WTC11 (cell line): ENCODE data around the gene CGNL1. TPM values are rescaled to one million over a fixed set of nuclear protein-coding genes. Genes with fewer than 3 reads are reported as not detected.

Experiments
- ATAC-seq: fragments of 200-7000 bp; cut with Tn5 transposase; 2 replicates; pipeline ENCODE4 v1.10.0; 2021; ENCODE audit warnings: mild to moderate bottlenecking, moderate library complexity
- CTCF ChIA-PET: fragments of 300-600 bp; sonication (Branson Sonifier 250); formaldehyde crosslinking; loops from one replicate; lab custom pipeline; 2021; ENCODE audit warnings: antibody characterized with exemption; lab: Charles Lee
- POLR2A ChIA-PET: fragments of 350-600 bp; sonication (Branson Sonifier 250); formaldehyde crosslinking; loops from one replicate; lab custom pipeline; 2021; ENCODE audit warnings: antibody characterized with exemption; lab: Charles Lee
- DNase-seq: peaks from one replicate; pipeline ENCODE4 v3.0.0; 2021; ENCODE audit warnings: low spot score
- H3K27ac Mint-ChIP-seq: 2 replicates; pipeline ENCODE4 v1.8.0; 2021; ENCODE audit warnings: mixed read lengths
- H3K27me3 Mint-ChIP-seq: 2 replicates; pipeline ENCODE4 v1.8.0; 2021; ENCODE audit warnings: low read depth, mild to moderate bottlenecking, moderate library complexity, mixed read lengths
- H3K36me3 Mint-ChIP-seq: 2 replicates; pipeline ENCODE4 v1.8.0; 2021; ENCODE audit warnings: mixed read lengths
- H3K4me1 Mint-ChIP-seq: 2 replicates; pipeline ENCODE4 v1.8.0; 2022; ENCODE audit warnings: mixed read lengths
- H3K4me3 Mint-ChIP-seq: 2 replicates; pipeline ENCODE4 v1.8.0; 2021; ENCODE audit warnings: mild to moderate bottlenecking, moderate library complexity, mixed read lengths
- H3K9me3 Mint-ChIP-seq: 2 replicates; pipeline ENCODE4 v1.8.0; 2021; ENCODE audit warnings: mixed read lengths
- ATF3 ChIP-seq: sonication (generic); formaldehyde crosslinking; conservative IDR thresholded peaks from 2 replicates; pipeline ENCODE4 v1.8.1; 2022; ENCODE audit warnings: mild to moderate bottlenecking, missing genetic modification reagents
- E2F1 ChIP-seq: sonication (generic); formaldehyde crosslinking; IDR thresholded peaks from 2 replicates; pipeline ENCODE4 v1.8.0; 2022; ENCODE audit warnings: mild to moderate bottlenecking, missing genetic modification reagents
- ESRRA ChIP-seq: sonication (generic); formaldehyde crosslinking; IDR thresholded peaks from 2 replicates; pipeline ENCODE4 v1.8.1; 2022; ENCODE audit warnings: mild to moderate bottlenecking, missing genetic modification reagents, borderline replicate concordance
- FOXK1 ChIP-seq: sonication (generic); formaldehyde crosslinking; IDR thresholded peaks from 2 replicates; pipeline ENCODE4 v1.8.0; 2022; ENCODE audit warnings: mild to moderate bottlenecking, moderate library complexity, missing genetic modification reagents
- FOXP1 ChIP-seq: sonication (generic); formaldehyde crosslinking; IDR thresholded peaks from 2 replicates; pipeline ENCODE4 v1.8.0; 2022; ENCODE audit warnings: missing genetic modification reagents, mild to moderate bottlenecking, moderate library complexity, borderline replicate concordance
- GRHL2 ChIP-seq: fragments of 250-450 bp; sonication (Bioruptor Pico); IDR thresholded peaks from 2 replicates; pipeline ENCODE4 v1.8.0; 2022; ENCODE audit warnings: mild to moderate bottlenecking, moderate library complexity; ENCODE audit not compliant: insufficient replicate concordance, severe bottlenecking
- HMGXB4 ChIP-seq: sonication (generic); formaldehyde crosslinking; IDR thresholded peaks from 2 replicates; pipeline ENCODE4 v1.8.1; 2023; ENCODE audit warnings: mild to moderate bottlenecking, moderate library complexity, missing genetic modification reagents
- IRF1 ChIP-seq: sonication (generic); formaldehyde crosslinking; IDR thresholded peaks from 2 replicates; pipeline ENCODE4 v1.8.0; 2023; ENCODE audit warnings: missing genetic modification reagents
- KAT7 ChIP-seq: sonication (generic); formaldehyde crosslinking; IDR thresholded peaks from 2 replicates; pipeline ENCODE4 v1.8.1; 2023; ENCODE audit warnings: missing genetic modification reagents, mild to moderate bottlenecking, borderline replicate concordance
- MAX ChIP-seq: sonication (generic); formaldehyde crosslinking; IDR thresholded peaks from 2 replicates; pipeline ENCODE4 v1.8.0; 2022; ENCODE audit warnings: mild to moderate bottlenecking, missing genetic modification reagents
- MXD4 ChIP-seq: fragments of 250-450 bp; sonication (Bioruptor Pico); IDR thresholded peaks from 2 replicates; pipeline ENCODE4 v1.8.0; 2021; ENCODE audit warnings: mild to moderate bottlenecking, moderate library complexity, borderline replicate concordance
- NR1H2 ChIP-seq: sonication (generic); formaldehyde crosslinking; IDR thresholded peaks from 2 replicates; pipeline ENCODE4 v1.9.0; 2021; ENCODE audit warnings: mild to moderate bottlenecking, moderate library complexity, missing genetic modification reagents
- NR2C2 ChIP-seq: sonication (generic); formaldehyde crosslinking; IDR thresholded peaks from 2 replicates; pipeline ENCODE4 v1.8.0; 2022; ENCODE audit warnings: mild to moderate bottlenecking, missing genetic modification reagents
- OVOL2 ChIP-seq: fragments of 250-450 bp; sonication (Bioruptor Pico); IDR thresholded peaks from 2 replicates; pipeline ENCODE4 v1.9.0; 2021; ENCODE audit warnings: mild to moderate bottlenecking, borderline replicate concordance
- RELA ChIP-seq: sonication (generic); formaldehyde crosslinking; IDR thresholded peaks from 2 replicates; pipeline ENCODE4 v1.8.1; 2022; ENCODE audit warnings: missing genetic modification reagents, mild to moderate bottlenecking, borderline replicate concordance
- SMAD3 ChIP-seq: sonication (generic); formaldehyde crosslinking; IDR thresholded peaks from 2 replicates; pipeline ENCODE4 v1.8.0; 2022; ENCODE audit warnings: missing genetic modification reagents, mild to moderate bottlenecking, borderline replicate concordance
- SMAD4 ChIP-seq: sonication (generic); formaldehyde crosslinking; IDR thresholded peaks from 2 replicates; pipeline ENCODE4 v1.8.0; 2022; ENCODE audit warnings: mild to moderate bottlenecking, missing genetic modification reagents
- SP1 ChIP-seq: sonication (generic); formaldehyde crosslinking; conservative IDR thresholded peaks from 2 replicates; pipeline ENCODE4 v1.8.1; 2022; ENCODE audit warnings: missing genetic modification reagents
- STAT6 ChIP-seq: sonication (generic); formaldehyde crosslinking; conservative IDR thresholded peaks from 2 replicates; pipeline ENCODE4 v1.8.1; 2023; ENCODE audit warnings: mild to moderate bottlenecking, low read depth, missing genetic modification reagents, moderate library complexity
- ZBTB21 ChIP-seq: sonication (generic); formaldehyde crosslinking; IDR thresholded peaks from 2 replicates; pipeline ENCODE4 v1.8.1; 2023; ENCODE audit warnings: mild to moderate bottlenecking, missing genetic modification reagents, borderline replicate concordance
- ZMAT4 ChIP-seq: fragments of 250-450 bp; sonication (Bioruptor Pico); IDR thresholded peaks from 2 replicates; pipeline ENCODE4 v1.9.0; 2021; ENCODE audit warnings: mild to moderate bottlenecking
- ZNF121 ChIP-seq: sonication (generic); formaldehyde crosslinking; IDR thresholded peaks from 2 replicates; pipeline ENCODE4 v1.8.0; 2023; ENCODE audit warnings: missing genetic modification reagents
- ZNF219 ChIP-seq: sonication (generic); formaldehyde crosslinking; IDR thresholded peaks from 2 replicates; pipeline ENCODE4 v1.8.0; 2023; ENCODE audit warnings: missing genetic modification reagents, mild to moderate bottlenecking, borderline replicate concordance
- ZNF416 ChIP-seq: fragments of 250-450 bp; sonication (Bioruptor Pico); IDR thresholded peaks from 2 replicates; pipeline ENCODE4 v1.9.0; 2021; ENCODE audit warnings: mild to moderate bottlenecking, inconsistent platforms
- ZNF425 ChIP-seq: fragments of 250-450 bp; sonication (Bioruptor Pico); conservative IDR thresholded peaks from 2 replicates; pipeline ENCODE4 v1.9.0; 2021; ENCODE audit warnings: mild to moderate bottlenecking
- total RNA-seq: library from RNA; stranded (reverse); gene quantifications from 3 replicates; pipeline ENCODE4 v1.2.3, GENCODE V29; 2021

CGNL1 gene
- total RNA-seq, 1 experiment from 2014 or later: 57.3 TPM

GRCh38 chr15:57436961-57437360 is 60.7 kb downstream of the CGNL1 start:
- Mint-ChIP-seq H3K4me1 (peaks cover 58% of the 10 kb centered on the region), H3K9me3 (no peaks in the 10 kb centered on the region), H3K4me3 (no peak overlapping the region), H3K27ac (0 out of 2 replicates have a peak overlapping the region, but pooled peaks have one; percentile 52), H3K27me3 (no peaks in the 10 kb centered on the region), H3K36me3 (peaks cover 29% of the 10 kb centered on the region)
- no peak for DNase-seq
- no peak for TF ChIP-seq SP1 (CRISPR knock-in tag)
- no peak for TF ChIP-seq STAT6 (CRISPR knock-in tag)
- TF ChIP-seq RELA: no peak
- no peak for TF ChIP-seq NR1H2 (CRISPR knock-in tag)
- TF ChIP-seq HMGXB4 (CRISPR knock-in tag): no peak
- TF ChIP-seq GRHL2: no peak
- no peak for TF ChIP-seq ZMAT4 (CRISPR knock-in tag)
- no peak for TF ChIP-seq MAX (CRISPR knock-in tag)
- no peak for TF ChIP-seq ZNF416
- TF ChIP-seq ZBTB21 (CRISPR knock-in tag): no peak
- no peak for TF ChIP-seq FOXK1
- no peak for TF ChIP-seq ATF3 (CRISPR knock-in tag)
- no peak for TF ChIP-seq FOXP1
- no peak for TF ChIP-seq OVOL2 (CRISPR knock-in tag)
- TF ChIP-seq ESRRA (CRISPR knock-in tag): no peak
- CTCF ChIA-PET: interaction anchor here (0.8 to 1.4 kb wide), 5 partner anchors 51 to 105 kb away, joined by 3 to 5 read pairs (median 5); no protein-coding TSS in a partner anchor
- no peak for ATAC-seq
- POLR2A ChIA-PET: interaction anchor here (1.2 kb wide), 1 partner anchor 21 kb away, joined by 4 read pairs; no protein-coding TSS in a partner anchor

- H3K36me3 Mint-ChIP-seq: peaks cover 34% of the 10 kb centered on the region
- no peaks in the 10 kb centered on the region for H3K27me3 Mint-ChIP-seq
- POLR2A ChIA-PET: interaction anchor here (0.7 to 1.2 kb wide), 2 partner anchors 20 to 41 kb away, joined by 3 to 4 read pairs; no protein-coding TSS in a partner anchor
- peak overlapping the region; percentile 77 for H3K27ac Mint-ChIP-seq
- no peak for DNase-seq
- H3K9me3 Mint-ChIP-seq: no peaks in the 10 kb centered on the region
- no peak for ATAC-seq
- peaks cover 52% of the 10 kb centered on the region for H3K4me1 Mint-ChIP-seq
- H3K4me3 Mint-ChIP-seq: no peak overlapping the region
- TF ChIP-seq ZNF219 (CRISPR knock-in tag) (no peak), NR1H2 (CRISPR knock-in tag) (no peak), SMAD4 (CRISPR knock-in tag) (no peak), MXD4 (CRISPR knock-in tag) (no peak), KAT7 (CRISPR knock-in tag) (no peak), ZNF121 (no peak), SMAD3 (no peak), FOXP1 (no peak), IRF1 (CRISPR knock-in tag) (no peak), E2F1 (CRISPR knock-in tag) (no peak), ZNF425 (CRISPR knock-in tag) (no peak), RELA (no peak), NR2C2 (CRISPR knock-in tag) (no peak), ATF3 (CRISPR knock-in tag) (no peak)
- CTCF ChIA-PET: interaction anchor here (1.0 to 1.4 kb wide), 5 partner anchors 52 to 105 kb away, joined by 3 to 5 read pairs (median 5); no protein-coding TSS in a partner anchor
These were observed 61.3 kb downstream of the CGNL1 start for GRCh38 chr15:57437564-57437963.
